PC-3 (cell line): ENCODE results near the gene IGFBP4. TPM values are rescaled to one million over a fixed set of nuclear protein-coding genes. Genes with fewer than 3 reads are reported as not detected.

Experiments
- ATAC-seq: fragments of 200-7000 bp; cut with Tn5 transposase; 2 replicates; pipeline ENCODE4 v1.9.1; 2020; ENCODE audit warnings: mild to moderate bottlenecking, moderate library complexity
- BruUV-seq: library from RNA; stranded (reverse); fragments of 400-500 nt; replicated peaks from 2 replicates; lab custom pipeline; 2021; lab: Mats Ljungman, UMichigan
- CTCF ChIA-PET: fragments of 300-600 bp; sonication (Branson Sonifier 250); formaldehyde crosslinking; loops from one replicate; lab custom pipeline; 2022; ENCODE audit warnings: antibody characterized with exemption; lab: Charles Lee
- POLR2A ChIA-PET: fragments of 300-600 bp; sonication (Branson Sonifier 250); formaldehyde crosslinking; loops from one replicate; lab custom pipeline; 2022; ENCODE audit warnings: antibody characterized with exemption; ENCODE audit not compliant: unreplicated experiment; lab: Charles Lee
- DNase-seq: peaks from one replicate; pipeline ENCODE4 v3.0.0-alpha.2; 2015
- H2AFZ ChIP-seq: fragments of 300-600 bp; sonication (generic); 2 replicates; pipeline ENCODE4 v1.6.0; 2016; ENCODE audit warnings: antibody characterized with exemption, low read length
- H3F3A ChIP-seq: fragments of 300-600 bp; sonication (generic); one replicate; pipeline ENCODE4 v1.6.0; 2017; ENCODE audit warnings: antibody characterized with exemption, low read length, control low read depth, mild to moderate bottlenecking; ENCODE audit not compliant: unreplicated experiment
- H3K27ac ChIP-seq: fragments of 300-600 bp; sonication (generic); 2 replicates; pipeline ENCODE4 v1.5.1; 2016; ENCODE audit warnings: mild to moderate bottlenecking, low read length
- H3K27me3 ChIP-seq: fragments of 300-600 bp; sonication (generic); 2 replicates; pipeline ENCODE4 v1.6.1; 2016; ENCODE audit warnings: low read length, mixed read lengths
- H3K36me3 ChIP-seq: fragments of 300-600 bp; sonication (generic); 2 replicates; pipeline ENCODE4 v1.6.1; 2016; ENCODE audit warnings: low read depth, mixed run types, low read length, mixed read lengths
- H3K4me1 ChIP-seq: fragments of 300-600 bp; sonication (generic); 2 replicates; pipeline ENCODE4 v1.5.1; 2016; ENCODE audit warnings: low read length; ENCODE audit not compliant: insufficient read depth
- H3K4me2 ChIP-seq: fragments of 300-600 bp; sonication (generic); 2 replicates; pipeline ENCODE4 v1.6.0; 2016; ENCODE audit warnings: low read length
- H3K4me3 ChIP-seq: fragments of 300-600 bp; sonication (generic); 2 replicates; pipeline ENCODE4 v1.5.1; 2016; ENCODE audit warnings: mild to moderate bottlenecking, low read length, mixed read lengths
- H3K79me2 ChIP-seq: fragments of 300-600 bp; sonication (generic); 2 replicates; pipeline ENCODE4 v1.6.1; 2017; ENCODE audit warnings: low read length, mixed read lengths
- H3K9ac ChIP-seq: fragments of 300-600 bp; sonication (generic); 2 replicates; pipeline ENCODE4 v1.6.0; 2016; ENCODE audit warnings: mild to moderate bottlenecking, low read length
- H3K9me2 ChIP-seq: fragments of 300-600 bp; sonication (generic); replicated peaks from 2 replicates; pipeline ENCODE4 v1.6.1; 2016; ENCODE audit warnings: mixed run types, low read length, mixed read lengths
- H3K9me3 ChIP-seq: fragments of 300-600 bp; sonication (generic); 2 replicates; pipeline ENCODE4 v1.6.1; 2016; ENCODE audit warnings: low read length, mixed read lengths
- H4K20me1 ChIP-seq: fragments of 300-600 bp; sonication (generic); 2 replicates; pipeline ENCODE4 v1.6.1; 2016; ENCODE audit warnings: low read length, mixed read lengths
- CTCF ChIP-seq: fragments of 300-600 bp; sonication (generic); conservative IDR thresholded peaks from 2 replicates; pipeline ENCODE4 v1.5.1; 2017; ENCODE audit warnings: antibody characterized with exemption, low read depth, mild to moderate bottlenecking, low read length
- EZH2 ChIP-seq: fragments of 300-600 bp; sonication (generic); IDR thresholded peaks from one replicate; pipeline ENCODE4 v1.6.1; 2017; ENCODE audit warnings: antibody characterized with exemption, mild to moderate bottlenecking, low read length; ENCODE audit not compliant: unreplicated experiment
- EZH2phosphoT487 ChIP-seq: fragments of 300-600 bp; sonication (generic); IDR thresholded peaks from 2 replicates; pipeline ENCODE4 v1.6.1; 2018; ENCODE audit warnings: mild to moderate bottlenecking, antibody characterized with exemption, low read length, borderline replicate concordance
- intact Hi-C: fragments of 100-400 bp; cut with micrococcal nuclease; formaldehyde crosslinking; loops from 2 replicates; pipeline ENCODE4 v1.9.0; 2023
- total RNA-seq: library from RNA; depleted of rRNA; stranded (reverse); fragments of >200 nt; gene quantifications from 2 replicates; pipeline ENCODE4 v1.2.3, GENCODE V29; 2014

Gene IGFBP4
- total RNA-seq, 1 experiment from 2014 or later = 164 TPM

DNA sequence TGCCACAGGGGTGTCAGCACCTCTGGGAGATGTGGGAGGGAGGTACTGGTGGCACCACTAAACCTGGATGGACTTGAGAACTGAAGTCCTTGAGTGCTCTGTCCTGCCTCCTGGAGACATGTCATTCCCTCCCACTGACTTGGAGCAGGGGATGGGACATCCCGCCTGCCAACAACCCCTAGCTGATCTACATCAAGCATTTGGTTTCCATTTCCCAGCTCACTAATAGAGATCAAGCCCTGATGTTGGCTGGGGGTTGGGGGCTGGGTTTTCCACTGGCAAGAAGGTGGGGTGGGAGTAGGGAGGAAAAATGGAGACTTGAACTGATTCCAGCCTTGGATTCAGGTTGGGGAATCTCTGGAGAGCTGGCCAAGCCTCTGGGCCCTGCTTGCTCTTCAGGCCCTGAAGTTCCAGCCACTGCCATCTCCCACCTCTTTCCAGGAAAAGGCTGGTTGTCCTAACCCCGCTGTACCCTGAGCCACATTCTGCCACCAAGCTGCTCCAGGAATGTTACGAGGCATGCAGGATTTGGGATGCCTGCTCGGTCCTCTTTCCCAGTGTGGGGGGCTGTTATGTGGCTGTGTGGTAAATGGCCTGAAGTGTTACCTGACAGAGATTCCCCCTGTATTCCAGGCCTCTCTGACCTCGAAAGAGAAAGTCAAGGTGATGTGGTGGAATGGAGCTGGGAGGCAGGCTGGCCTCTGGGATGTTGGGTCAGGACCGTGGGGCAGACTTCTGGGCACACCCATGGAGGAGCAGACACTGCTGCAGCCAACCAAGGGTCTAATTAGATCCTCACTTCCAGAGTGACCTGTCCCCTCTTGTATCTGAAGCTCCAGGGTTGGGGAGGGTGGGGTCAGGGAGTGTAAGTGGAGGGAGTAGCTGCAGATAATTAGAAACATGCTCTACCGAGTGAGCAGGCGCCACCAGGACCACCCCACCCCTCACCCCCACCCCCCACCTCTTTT lies 16.7 kb downstream of the IGFBP4 start:
- H3K27ac ChIP-seq = no peak overlapping the region
- H3K4me1 ChIP-seq = no peaks in the 10 kb centered on the region
- TF ChIP-seq CTCF = no peak
- TF ChIP-seq EZH2 = no peak
- TF ChIP-seq EZH2phosphoT487 = no peak
- H4K20me1 ChIP-seq = no peaks in the 10 kb centered on the region
- peaks cover 6% of the 10 kb centered on the region for H3F3A ChIP-seq
- H3K9ac ChIP-seq = no peak overlapping the region
- DNase-seq (peak; percentile 3), ATAC-seq (peak; percentile 4)
- H3K4me3 ChIP-seq = no peak overlapping the region
- BruUV-seq = no TSS peak
- H3K36me3 ChIP-seq = peaks cover 20% of the 10 kb centered on the region
- H2AFZ ChIP-seq = no peak overlapping the region
- H3K79me2 ChIP-seq = no peaks in the 10 kb centered on the region
- ChIA-PET CTCF (interaction anchor here (0.7 kb wide), 1 partner anchor 11 kb away, joined by 3 read pairs; no protein-coding TSS in a partner anchor), POLR2A (no interaction called here)
- H3K9me2 ChIP-seq = no peaks in the 10 kb centered on the region
- no peaks in the 10 kb centered on the region for H3K27me3 ChIP-seq
- intact Hi-C loops = no loop called here
- no peaks in the 10 kb centered on the region for H3K9me3 ChIP-seq
- H3K4me2 ChIP-seq = no peak overlapping the region

GRCh38 chr17:40460604-40460967 lies 17.3 kb downstream of the IGFBP4 start:
- ATAC-seq (peak; percentile 3; the same call in 1 of the 2 replicates), DNase-seq (peak; percentile 8)
- Histone ChIP-seq H2AFZ (no peak overlapping the region), H3K4me3 (no peak overlapping the region), H3K36me3 (peaks cover 16% of the 10 kb centered on the region), H3K27ac (no peak overlapping the region), H3K79me2 (no peaks in the 10 kb centered on the region), H3K27me3 (no peaks in the 10 kb centered on the region), H3K9me2 (no peaks in the 10 kb centered on the region), H3F3A (peaks cover 6% of the 10 kb centered on the region), H3K4me2 (no peak overlapping the region), H4K20me1 (no peaks in the 10 kb centered on the region), H3K9ac (no peak overlapping the region), H3K9me3 (no peaks in the 10 kb centered on the region), H3K4me1 (no peaks in the 10 kb centered on the region)
- TF ChIP-seq EZH2 (no peak), EZH2phosphoT487 (no peak), CTCF (no peak)
- POLR2A ChIA-PET = no interaction called here
- CTCF ChIA-PET = no interaction called here
- intact Hi-C loops = no loop called here
- no TSS peak for BruUV-seq
